HUES6 (cell line): ENCODE measurements around the gene CCT7.

ENCODE experiments used
- H3K27ac ChIP-seq: 2 replicates; pipeline ENCODE4 v1.7.0; 2013; ENCODE audit warnings: low read depth, mild to moderate bottlenecking, low read length, inconsistent platforms
- H3K27me3 ChIP-seq: 2 replicates; pipeline ENCODE4 v1.6.1; 2013; ENCODE audit warnings: low read length; ENCODE audit not compliant: control insufficient read depth, insufficient read depth
- H3K36me3 ChIP-seq: 2 replicates; pipeline ENCODE4 v1.6.1; 2013; ENCODE audit warnings: low read length; ENCODE audit not compliant: control insufficient read depth, insufficient read depth
- H3K4me1 ChIP-seq: 2 replicates; pipeline ENCODE4 v1.6.1; 2013; ENCODE audit warnings: low read length; ENCODE audit not compliant: control insufficient read depth, insufficient read depth
- H3K4me3 ChIP-seq: 2 replicates; pipeline ENCODE4 v1.5.1; 2013; ENCODE audit warnings: low read depth, low read length
- H3K9ac ChIP-seq: one replicate; pipeline ENCODE4 v1.6.1; 2013; ENCODE audit warnings: mild to moderate bottlenecking, low read length
- H3K9me3 ChIP-seq: 2 replicates; pipeline ENCODE4 v1.6.1; 2013; ENCODE audit warnings: low read depth, low read length; ENCODE audit not compliant: control insufficient read depth, insufficient read depth

Gene CCT7

DNA sequence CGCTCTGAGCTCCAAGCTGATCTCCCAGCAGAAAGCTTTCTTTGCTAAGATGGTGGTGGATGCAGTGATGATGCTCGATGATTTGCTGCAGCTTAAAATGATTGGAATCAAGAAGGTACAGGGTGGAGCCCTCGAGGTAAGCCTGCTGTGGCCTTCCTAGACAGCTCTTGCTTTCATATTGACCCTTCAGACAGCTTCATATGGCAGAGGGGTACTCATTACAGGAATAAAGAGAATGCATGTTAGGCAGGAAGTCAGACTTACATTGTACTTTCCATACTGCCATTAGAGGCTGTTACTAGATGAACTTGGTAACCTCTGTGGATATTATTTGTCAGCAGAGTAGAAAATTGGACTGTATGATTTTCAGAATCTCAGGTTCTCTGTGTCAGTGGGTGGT, 10.5 kb downstream of the CCT7 start:
- Histone ChIP-seq H3K36me3 (peaks cover 95% of the 10 kb centered on the region), H3K9me3 (no peaks in the 10 kb centered on the region), H3K27me3 (no peaks in the 10 kb centered on the region), H3K9ac (peak overlapping the region; percentile 52), H3K4me3 (no peak overlapping the region), H3K4me1 (no peaks in the 10 kb centered on the region), H3K27ac (no peak overlapping the region)

DNA sequence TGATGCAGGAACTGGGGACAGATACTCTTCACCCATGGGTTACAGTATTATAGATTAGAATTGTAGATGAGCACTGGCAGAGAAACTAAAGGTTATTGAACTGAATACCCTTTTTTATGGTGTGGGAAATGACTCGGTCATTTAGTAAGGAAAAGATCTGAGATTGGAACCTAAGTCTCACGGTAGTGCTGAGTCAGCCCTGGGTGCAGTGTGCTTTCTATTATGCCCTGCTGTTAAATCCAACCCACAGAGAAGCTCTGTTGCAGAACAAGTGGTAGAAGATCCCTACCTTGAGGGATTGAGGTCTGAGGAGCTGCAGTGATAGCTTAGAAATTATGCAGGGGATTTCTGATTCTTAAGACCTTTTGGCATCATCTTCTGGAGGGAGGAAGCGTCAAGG, 12.7 kb downstream of the CCT7 start:
- H3K9me3 ChIP-seq = no peaks in the 10 kb centered on the region
- no peak overlapping the region for H3K4me3 ChIP-seq
- H3K9ac ChIP-seq = no peak overlapping the region
- H3K27me3 ChIP-seq = no peaks in the 10 kb centered on the region
- H3K36me3 ChIP-seq = peaks cover 99% of the 10 kb centered on the region
- H3K4me1 ChIP-seq = no peaks in the 10 kb centered on the region
- no peak overlapping the region for H3K27ac ChIP-seq

DNA sequence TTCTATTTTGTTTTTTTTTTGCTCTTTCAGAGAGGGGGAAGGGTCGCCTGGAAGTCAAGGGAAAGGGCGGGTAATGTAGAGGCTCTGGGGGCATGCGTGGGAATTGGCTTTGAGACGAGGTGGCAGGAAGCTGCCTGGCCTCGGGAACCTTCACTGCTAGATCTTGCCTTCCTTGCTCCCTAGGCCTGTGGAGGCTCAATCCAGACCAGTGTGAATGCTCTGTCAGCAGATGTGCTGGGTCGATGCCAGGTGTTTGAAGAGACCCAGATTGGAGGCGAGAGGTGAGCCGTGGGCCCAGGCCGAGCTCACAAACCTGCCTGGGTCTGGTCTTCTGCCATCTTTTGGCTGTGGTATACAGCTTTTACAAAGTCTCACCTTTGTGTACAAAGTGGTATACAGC, 15.5 kb downstream of the CCT7 start:
- no peaks in the 10 kb centered on the region for H3K4me1 ChIP-seq
- no peak overlapping the region for H3K4me3 ChIP-seq
- H3K9ac ChIP-seq = no peak overlapping the region
- no peak overlapping the region for H3K27ac ChIP-seq
- H3K36me3 ChIP-seq = peaks cover 96% of the 10 kb centered on the region
- H3K27me3 ChIP-seq = no peaks in the 10 kb centered on the region
- no peaks in the 10 kb centered on the region for H3K9me3 ChIP-seq

GRCh38 chr2:73250872-73251846, 17.1 kb downstream of the CCT7 start:
- H3K27me3 ChIP-seq = no peaks in the 10 kb centered on the region
- H3K4me3 ChIP-seq = no peak overlapping the region
- H3K27ac ChIP-seq = no peak overlapping the region
- H3K9me3 ChIP-seq = no peaks in the 10 kb centered on the region
- no peaks in the 10 kb centered on the region for H3K4me1 ChIP-seq
- H3K36me3 ChIP-seq = peaks cover 84% of the 10 kb centered on the region
- no peak overlapping the region for H3K9ac ChIP-seq

DNA sequence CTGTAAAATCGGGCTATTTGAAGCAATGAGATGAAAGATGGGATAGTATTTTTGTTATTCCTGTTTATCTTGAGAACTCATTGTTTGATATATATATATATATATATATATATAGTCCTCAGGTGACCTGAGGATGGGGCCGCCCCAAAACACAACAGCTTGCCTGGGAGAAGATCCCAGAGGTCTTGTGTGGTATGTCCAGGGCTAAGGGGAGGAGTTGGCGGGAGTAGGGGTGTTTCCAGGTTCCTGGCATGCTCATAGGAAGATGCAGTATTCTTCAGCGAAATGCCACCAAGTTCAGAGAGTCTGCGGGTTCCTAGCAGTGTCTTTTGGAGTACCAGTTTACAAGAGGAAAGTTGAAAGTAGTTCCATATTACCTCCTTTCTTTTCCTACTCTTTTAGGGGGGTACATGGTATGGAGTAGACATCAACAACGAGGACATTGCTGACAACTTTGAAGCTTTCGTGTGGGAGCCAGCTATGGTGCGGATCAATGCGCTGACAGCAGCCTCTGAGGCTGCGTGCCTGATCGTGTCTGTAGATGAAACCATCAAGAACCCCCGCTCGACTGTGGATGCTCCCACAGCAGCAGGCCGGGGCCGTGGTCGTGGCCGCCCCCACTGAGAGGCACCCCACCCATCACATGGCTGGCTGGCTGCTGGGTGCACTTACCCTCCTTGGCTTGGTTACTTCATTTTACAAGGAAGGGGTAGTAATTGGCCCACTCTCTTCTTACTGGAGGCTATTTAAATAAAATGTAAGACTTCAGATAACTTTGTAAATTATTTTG, 18.3 kb downstream of the CCT7 start:
- H3K36me3 ChIP-seq = peaks cover 72% of the 10 kb centered on the region

DNA sequence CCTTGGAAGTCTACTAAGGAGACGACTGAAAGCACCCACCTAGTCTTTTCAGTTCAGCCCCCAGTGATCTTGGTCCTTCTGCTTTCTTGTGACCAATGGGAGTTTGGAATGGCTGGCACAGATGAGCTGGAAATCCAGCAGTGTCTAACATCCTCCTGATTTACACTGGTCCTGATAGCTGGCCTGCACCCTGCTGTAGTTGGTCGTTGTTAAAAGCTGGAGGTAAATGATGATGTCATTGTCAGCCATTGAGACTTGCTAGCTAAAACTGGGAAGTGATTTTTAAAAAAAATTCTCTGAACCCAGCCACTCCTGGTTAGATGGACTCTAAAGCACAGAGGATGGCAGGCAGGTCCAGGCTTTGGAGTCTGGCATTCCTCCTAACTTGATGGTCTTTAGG, 19.3 kb downstream of the CCT7 start:
- Histone ChIP-seq H3K9me3 (no peaks in the 10 kb centered on the region), H3K27me3 (no peaks in the 10 kb centered on the region), H3K36me3 (peaks cover 62% of the 10 kb centered on the region), H3K4me3 (no peak overlapping the region), H3K4me1 (no peaks in the 10 kb centered on the region), H3K9ac (no peak overlapping the region), H3K27ac (no peak overlapping the region)

More for the DNA sequence above, 18.3 kb downstream of the CCT7 start:
- no peaks in the 10 kb centered on the region for H3K27me3 ChIP-seq
- H3K9me3 ChIP-seq = no peaks in the 10 kb centered on the region
- H3K9ac ChIP-seq = no peak overlapping the region
- H3K4me3 ChIP-seq = no peak overlapping the region
- no peaks in the 10 kb centered on the region for H3K4me1 ChIP-seq
- H3K27ac ChIP-seq = no peak overlapping the region

GRCh38 chr2:73253901-73254300, 19.8 kb downstream of the CCT7 start:
- H3K27ac ChIP-seq = no peak overlapping the region
- peaks cover 57% of the 10 kb centered on the region for H3K36me3 ChIP-seq
- H3K4me3 ChIP-seq = no peak overlapping the region
- no peak overlapping the region for H3K9ac ChIP-seq
- H3K27me3 ChIP-seq = no peaks in the 10 kb centered on the region
- no peaks in the 10 kb centered on the region for H3K4me1 ChIP-seq
- no peaks in the 10 kb centered on the region for H3K9me3 ChIP-seq

GRCh38 chr2:73254343-73255006, 20.4 kb downstream of the CCT7 start:
- Histone ChIP-seq H3K9ac (no peak overlapping the region), H3K27ac (no peak overlapping the region), H3K27me3 (no peaks in the 10 kb centered on the region), H3K36me3 (peaks cover 51% of the 10 kb centered on the region), H3K9me3 (no peaks in the 10 kb centered on the region), H3K4me1 (no peaks in the 10 kb centered on the region), H3K4me3 (no peak overlapping the region)

DNA sequence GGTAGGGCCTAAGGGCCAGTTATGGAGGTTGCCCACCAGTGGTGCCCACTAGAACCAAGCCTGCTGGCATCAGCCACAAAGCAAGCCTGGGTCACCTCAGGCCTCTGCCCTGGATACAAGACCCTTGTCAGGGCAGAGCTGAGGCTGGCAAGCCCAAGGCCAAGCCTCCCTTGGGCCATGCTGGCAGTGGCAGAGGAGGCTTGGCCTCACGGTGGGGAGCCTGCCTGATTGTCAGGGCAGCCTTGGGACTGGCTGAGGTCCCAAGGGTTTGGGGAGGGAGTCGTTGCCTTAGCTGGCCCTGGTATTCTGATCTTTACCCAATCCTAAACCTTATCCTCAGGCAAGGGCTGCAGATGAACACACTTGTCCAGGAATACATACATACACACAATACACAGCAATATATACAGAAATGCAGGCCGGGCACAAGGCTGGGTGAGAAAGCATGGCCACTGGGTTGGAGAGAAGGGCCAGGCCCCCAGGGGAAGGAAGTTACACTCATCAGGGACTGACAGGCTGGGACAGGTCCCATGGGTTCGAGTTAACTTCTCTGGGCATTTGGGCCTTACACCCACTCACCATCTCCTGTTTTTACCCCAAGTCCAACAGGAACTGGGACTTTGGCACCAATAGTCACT, 21.0 kb downstream of the CCT7 start:
- Histone ChIP-seq H3K9ac (no peak overlapping the region), H3K9me3 (no peaks in the 10 kb centered on the region), H3K4me3 (no peak overlapping the region), H3K36me3 (peaks cover 45% of the 10 kb centered on the region), H3K4me1 (no peaks in the 10 kb centered on the region), H3K27ac (no peak overlapping the region), H3K27me3 (no peaks in the 10 kb centered on the region)

- no peaks in the 10 kb centered on the region for H3K4me1 ChIP-seq
- H3K27ac ChIP-seq = no peak overlapping the region
- no peak overlapping the region for H3K9ac ChIP-seq
- peaks cover 35% of the 10 kb centered on the region for H3K36me3 ChIP-seq
- no peaks in the 10 kb centered on the region for H3K9me3 ChIP-seq
- no peak overlapping the region for H3K4me3 ChIP-seq
- H3K27me3 ChIP-seq = no peaks in the 10 kb centered on the region
Observed at GRCh38 chr2:73255907-73256617, 22.0 kb downstream of the CCT7 start.
